Measurements from ENCODE around the gene CD164L2.

CD164L2 gene

GRCh38 chr1:27343639-27344025 is 39.5 kb downstream of the CD164L2 start:
- DNase-seq (ENCODE audit: extremely low read depth, low read depth) = no peak
- no peak for TF ChIP-seq CTCF (IDR thresholded peaks at IDR 0.05; ENCODE audit: low read depth, low read length, missing control alignments)
- H3K4me3 ChIP-seq (replicated peaks; ENCODE audit: low read depth, low read length) = no peak overlapping the region

GRCh38 chr1:27342778-27343638 is 40.1 kb downstream of the CD164L2 start:
- no peak for DNase-seq (ENCODE audit: extremely low read depth, low read depth)
- TF ChIP-seq CTCF (IDR thresholded peaks at IDR 0.05; ENCODE audit: low read depth, low read length, missing control alignments) = no peak
- H3K4me3 ChIP-seq (replicated peaks; ENCODE audit: low read depth, low read length) = no peak overlapping the region

GRCh38 chr1:27342391-27342777 is 40.7 kb downstream of the CD164L2 start:
- no peak for DNase-seq (ENCODE audit: extremely low read depth, low read depth)
- no peak for TF ChIP-seq CTCF (IDR thresholded peaks at IDR 0.05; ENCODE audit: low read depth, low read length, missing control alignments)
- H3K4me3 ChIP-seq (replicated peaks; ENCODE audit: low read depth, low read length) = peak overlapping the region; percentile 27

- H3K4me3 ChIP-seq (replicated peaks; ENCODE audit: low read depth, low read length) = peak within 1 kb of the TSS; percentile 27
- TF ChIP-seq CTCF (IDR thresholded peaks at IDR 0.05; ENCODE audit: low read depth, low read length, missing control alignments) = no peak
- DNase-seq (ENCODE audit: extremely low read depth, low read depth) = no peak
Observed at GRCh38 chr1:27341525-27342252, 41.4 kb downstream of the CD164L2 start, which contains the start of gene SYTL1. TSS of gene SYTL1 (plus strand) at chr1:27342022. CDS start at chr1:27345335, 3,313 bp downstream.

GRCh38 chr1:27339213-27339612 is 43.9 kb downstream of the CD164L2 start:
- DNase-seq (ENCODE audit: extremely low read depth, low read depth) = no peak
- TF ChIP-seq CTCF (IDR thresholded peaks at IDR 0.05; ENCODE audit: low read depth, low read length, missing control alignments) = no peak
- no peak overlapping the region for H3K4me3 ChIP-seq (replicated peaks; ENCODE audit: low read depth, low read length)

- DNase-seq (ENCODE audit: extremely low read depth, low read depth) = no peak
- H3K4me3 ChIP-seq (replicated peaks; ENCODE audit: low read depth, low read length) = no peak overlapping the region
- no peak for TF ChIP-seq CTCF (IDR thresholded peaks at IDR 0.05; ENCODE audit: low read depth, low read length, missing control alignments)
Observed at GRCh38 chr1:27338751-27339150, 44.4 kb downstream of the CD164L2 start.

Measured in HFF-Myc (cell line).